Measurements from ENCODE around the gene ZNF665. TPM values are rescaled to one million over a fixed set of nuclear protein-coding genes. Genes with fewer than 3 reads are reported as not detected.
"Not testable (repeated sequence)": the region's sequence is repeated elsewhere in the genome, so short reads cannot be mapped to it uniquely, and the experiment has no call there.

The ZNF665 gene
- polyA plus RNA-seq, 2 of the 4 experiments (the other 2 are of a cell fraction): not detected

DNA sequence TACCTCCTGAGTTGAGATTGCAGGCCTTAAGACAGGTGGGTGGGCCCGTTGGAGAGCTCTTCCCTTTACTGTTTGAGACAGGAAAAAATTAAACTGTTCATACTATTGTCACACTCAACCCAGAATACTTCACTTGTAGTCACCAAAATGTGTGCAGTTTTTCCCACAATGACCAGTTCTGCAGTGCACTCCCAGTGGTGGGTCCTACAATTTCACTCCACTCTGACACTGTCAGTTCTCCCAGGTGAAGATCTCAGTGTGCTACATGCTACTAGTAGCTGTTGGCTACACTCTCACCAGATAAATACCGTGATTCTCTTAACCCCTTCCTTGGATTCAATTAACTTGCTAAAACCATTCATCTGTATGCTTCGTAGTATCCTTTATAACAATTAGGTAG lies 2.9 kb downstream of the ZNF665 start (continued):
- TF ChIP-seq TFCP2L1 (CRISPR knock-in tag; IDR thresholded peaks at IDR 0.05) (no peak), ESRRA (IDR thresholded peaks at IDR 0.05; ENCODE audit: borderline replicate concordance, low read length) (no peak), ZFP36 (IDR thresholded peaks at IDR 0.05; ENCODE audit: borderline replicate concordance, partially characterized antibody) (no peak), HOXB13 (CRISPR knock-in tag; IDR thresholded peaks at IDR 0.05; ENCODE audit: low read depth) (no peak)

DNA sequence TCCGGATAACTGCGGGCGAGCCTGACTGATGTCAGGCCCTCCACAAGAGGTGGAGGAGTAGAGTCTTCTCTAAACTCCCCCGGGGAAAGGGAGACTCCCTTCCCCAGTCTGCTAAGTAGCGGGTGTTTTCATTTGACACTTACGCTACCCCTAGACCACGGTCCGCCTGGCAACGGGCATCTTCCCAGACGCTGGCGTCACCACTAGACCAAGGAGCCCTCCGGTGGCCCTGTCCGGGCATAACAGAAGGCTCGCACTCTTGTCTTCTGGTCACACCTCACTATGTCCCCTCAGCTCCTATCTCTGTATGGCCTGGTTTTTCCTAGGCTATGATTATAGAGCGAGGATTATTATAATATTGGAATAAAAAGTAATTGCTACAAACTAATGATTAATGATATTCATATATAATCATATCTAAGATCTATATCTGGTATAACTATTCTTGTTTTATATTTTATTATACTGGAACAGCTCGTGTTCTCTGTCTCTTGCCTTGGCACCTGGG lies 3.4 kb downstream of the ZNF665 start:
- DNase-seq (ENCODE audit: low read depth in 1 of 2, low spot score in 1 of 2); ATAC-seq; FAIRE-seq; POLR2A ChIA-PET; H3K4me1 ChIP-seq; CTCF ChIA-PET; H3K4me3 ChIP-seq; H3K4me2 ChIP-seq; H3K27ac ChIP-seq: not testable (repeated sequence)
- peaks cover 38% of the 10 kb centered on the region for H3K9me3 ChIP-seq
- WGBS (ENCODE audit: missing lambda C conversion rate): 69% methylated on average over 11 of the region's 16 CpGs

DNA sequence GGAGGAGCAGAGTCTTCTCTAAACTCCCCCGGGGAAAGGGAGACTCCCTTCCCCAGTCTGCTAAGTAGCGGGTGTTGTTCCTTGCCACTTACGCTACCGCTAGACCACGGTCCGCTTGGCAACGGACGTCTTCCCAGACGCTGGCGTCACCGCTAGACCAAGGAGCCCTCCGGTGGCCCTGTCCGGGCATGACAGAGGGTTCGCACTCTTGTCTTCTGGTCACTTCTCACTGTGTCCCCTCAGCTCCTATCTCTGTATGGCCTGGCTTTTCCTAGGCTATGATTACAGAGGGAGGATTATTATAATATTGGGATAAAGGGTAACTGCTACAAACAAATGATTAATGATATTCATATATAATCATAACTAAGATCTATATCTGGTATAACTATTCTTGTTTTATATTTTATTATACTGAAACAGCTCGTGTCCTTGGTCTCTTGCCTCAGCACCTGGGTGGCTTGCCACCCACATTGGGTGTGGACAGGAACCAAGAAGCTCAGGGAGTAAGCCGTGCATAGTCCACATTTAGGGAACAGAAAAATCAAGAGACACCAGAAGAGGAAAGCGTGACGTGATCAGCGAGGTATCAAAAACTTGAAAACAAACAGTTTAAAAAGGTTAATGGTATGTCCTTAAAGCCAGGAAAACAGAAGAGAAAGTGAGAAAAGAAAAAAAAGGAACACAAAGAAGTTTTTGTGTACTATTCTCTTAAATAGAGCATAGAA lies 7.8 kb downstream of the ZNF665 start:
- CTCF ChIA-PET; DNase-seq (ENCODE audit: low read depth in 1 of 2, low spot score in 1 of 2); H3K4me3 ChIP-seq; H3K4me1 ChIP-seq; ATAC-seq; FAIRE-seq; H3K27ac ChIP-seq; POLR2A ChIA-PET; H3K4me2 ChIP-seq: not testable (repeated sequence)
- H3K9me3 ChIP-seq: peaks cover 43% of the 10 kb centered on the region
- 59% methylated on average over 18 of the region's 19 CpGs for WGBS (ENCODE audit: missing lambda C conversion rate)

DNA sequence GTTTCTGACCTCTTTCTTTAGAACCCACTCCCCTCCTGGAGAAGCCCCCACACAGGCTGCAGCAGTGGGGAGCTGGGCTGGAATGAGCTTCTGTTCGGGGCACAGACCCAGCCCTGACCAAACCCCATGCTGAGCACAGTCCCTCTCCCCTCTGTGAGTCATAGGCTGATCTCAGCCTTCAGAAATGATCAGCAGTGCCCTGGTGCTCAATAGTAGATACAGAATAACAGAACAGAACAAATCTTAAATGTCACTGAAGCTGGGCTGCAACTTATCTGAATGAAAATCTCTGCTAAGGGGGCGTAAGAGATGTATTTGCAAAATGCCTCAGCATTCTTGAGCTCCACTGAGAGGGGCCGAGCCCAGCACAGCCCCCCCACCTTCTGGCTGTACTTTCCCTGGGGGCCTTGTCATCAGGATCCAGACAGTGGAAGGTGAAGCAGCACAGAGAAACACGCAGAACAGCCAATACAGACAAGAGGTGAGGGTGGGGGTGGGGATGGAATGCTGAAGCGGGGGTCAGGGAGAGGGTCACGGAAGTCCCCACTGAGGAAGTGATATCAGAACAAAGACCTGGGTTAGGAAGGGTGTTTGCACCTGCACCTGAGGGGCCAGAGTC lies 9.9 kb downstream of the ZNF665 start:
- CTCF ChIA-PET: no interaction called here
- Histone ChIP-seq H3K4me3 (no peak overlapping the region), H3K4me2 (no peak overlapping the region), H3K9me3 (peaks cover 53% of the 10 kb centered on the region), H3K4me1 (no peaks in the 10 kb centered on the region), H3K27ac (no peak overlapping the region)
- no peak for ATAC-seq
- TF ChIP-seq CBX8 (IDR thresholded peaks at IDR 0.05) (no peak), CEBPB (IDR thresholded peaks at IDR 0.05) (no peak), ZNF302 (CRISPR knock-in tag; IDR thresholded peaks at IDR 0.05) (no peak), SREBF2 (IDR thresholded peaks at IDR 0.05) (no peak), NR3C1 (IDR thresholded peaks at IDR 0.05) (no peak), ESRRA (IDR thresholded peaks at IDR 0.05; ENCODE audit: borderline replicate concordance, low read length) (no peak), CHD4 (IDR thresholded peaks at IDR 0.05; ENCODE audit: borderline replicate concordance) (no peak), EHMT2 (IDR thresholded peaks at IDR 0.05; ENCODE audit: low read depth) (no peak), CBX2 (IDR thresholded peaks at IDR 0.05; ENCODE audit: borderline replicate concordance, low read depth) (no peak)
- TF ChIP-seq, protein P1, sequence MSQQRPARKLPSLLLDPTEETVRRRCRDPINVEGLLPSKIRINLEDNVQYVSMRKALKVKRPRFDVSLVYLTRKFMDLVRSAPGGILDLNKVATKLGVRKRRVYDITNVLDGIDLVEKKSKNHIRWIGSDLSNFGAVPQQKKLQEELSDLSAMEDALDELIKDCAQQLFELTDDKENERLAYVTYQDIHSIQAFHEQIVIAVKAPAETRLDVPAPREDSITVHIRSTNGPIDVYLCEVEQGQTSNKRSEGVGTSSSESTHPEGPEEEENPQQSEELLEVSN (IDR thresholded peaks at IDR 0.05; ENCODE audit: borderline replicate concordance, low read depth): no peak
- no peak for DNase-seq (ENCODE audit: low read depth in 1 of 2, low spot score in 1 of 2)
- POLR2A ChIA-PET: no interaction called here
- 0% methylated on average over 6 of the region's 6 CpGs for WGBS (ENCODE audit: missing lambda C conversion rate)
- no peak for FAIRE-seq

DNA sequence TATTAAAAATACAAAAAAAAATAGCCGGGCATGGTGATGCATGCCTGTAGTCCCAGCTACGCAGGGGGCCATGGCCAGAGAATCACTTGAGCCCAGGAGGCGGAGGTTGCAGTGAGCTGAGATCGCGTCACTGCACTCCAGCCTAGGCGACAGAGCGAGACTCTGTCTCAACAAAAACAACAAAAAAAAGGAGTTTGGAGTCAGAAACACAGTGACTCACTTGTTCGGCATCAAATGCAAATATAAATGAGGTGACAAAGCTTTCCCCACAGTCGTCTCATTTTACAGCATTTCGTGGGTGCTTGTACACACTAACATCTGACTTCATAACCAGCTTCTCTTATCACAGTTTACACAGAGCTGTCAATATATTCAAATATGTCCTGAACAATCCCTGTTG lies 11.0 kb downstream of the ZNF665 start:
- H3K4me2 ChIP-seq: no peak overlapping the region
- FAIRE-seq: no peak

More for the DNA sequence above, 11.0 kb downstream of the ZNF665 start:
- CTCF ChIA-PET: interaction anchor here (0.6 to 1.3 kb wide), 3 partner anchors 13 to 1842 kb away, joined by 3 to 4 read pairs (median 3); no protein-coding TSS in a partner anchor
- POLR2A ChIA-PET: no interaction called here
- TF ChIP-seq HOXB5 (CRISPR knock-in tag; IDR thresholded peaks at IDR 0.05) (no peak), POLR2A (IDR thresholded peaks at IDR 0.05; ENCODE audit: low read length) (no peak), NR3C1 (IDR thresholded peaks at IDR 0.05) (no peak), CBX2 (IDR thresholded peaks at IDR 0.05; ENCODE audit: borderline replicate concordance, low read depth) (no peak), KDM1A (IDR thresholded peaks at IDR 0.05; ENCODE audit: low read depth) (no peak), EHMT2 (IDR thresholded peaks at IDR 0.05; ENCODE audit: low read depth) (no peak), CHD4 (IDR thresholded peaks at IDR 0.05; ENCODE audit: borderline replicate concordance) (no peak), ZSCAN20 (CRISPR knock-in tag; IDR thresholded peaks at IDR 0.05) (no peak), HDAC2 (IDR thresholded peaks at IDR 0.05) (no peak)
- TF ChIP-seq, protein P2, sequence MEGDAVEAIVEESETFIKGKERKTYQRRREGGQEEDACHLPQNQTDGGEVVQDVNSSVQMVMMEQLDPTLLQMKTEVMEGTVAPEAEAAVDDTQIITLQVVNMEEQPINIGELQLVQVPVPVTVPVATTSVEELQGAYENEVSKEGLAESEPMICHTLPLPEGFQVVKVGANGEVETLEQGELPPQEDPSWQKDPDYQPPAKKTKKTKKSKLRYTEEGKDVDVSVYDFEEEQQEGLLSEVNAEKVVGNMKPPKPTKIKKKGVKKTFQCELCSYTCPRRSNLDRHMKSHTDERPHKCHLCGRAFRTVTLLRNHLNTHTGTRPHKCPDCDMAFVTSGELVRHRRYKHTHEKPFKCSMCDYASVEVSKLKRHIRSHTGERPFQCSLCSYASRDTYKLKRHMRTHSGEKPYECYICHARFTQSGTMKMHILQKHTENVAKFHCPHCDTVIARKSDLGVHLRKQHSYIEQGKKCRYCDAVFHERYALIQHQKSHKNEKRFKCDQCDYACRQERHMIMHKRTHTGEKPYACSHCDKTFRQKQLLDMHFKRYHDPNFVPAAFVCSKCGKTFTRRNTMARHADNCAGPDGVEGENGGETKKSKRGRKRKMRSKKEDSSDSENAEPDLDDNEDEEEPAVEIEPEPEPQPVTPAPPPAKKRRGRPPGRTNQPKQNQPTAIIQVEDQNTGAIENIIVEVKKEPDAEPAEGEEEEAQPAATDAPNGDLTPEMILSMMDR (IDR thresholded peaks at IDR 0.05): no peak
- Histone ChIP-seq H3K27ac (no peak overlapping the region), H3K4me1 (no peaks in the 10 kb centered on the region), H3K9me3 (peaks cover 63% of the 10 kb centered on the region), H3K4me3 (no peak overlapping the region)
- DNase-seq (ENCODE audit: low read depth in 1 of 2, low spot score in 1 of 2): no peak
- ATAC-seq: no peak
- 41% methylated on average over 10 of the region's 10 CpGs for WGBS (ENCODE audit: missing lambda C conversion rate)

All from A549 (cell line).